ENCODE data around the gene TRERF1. TPM values are rescaled to one million over a fixed set of nuclear protein-coding genes. Genes with fewer than 3 reads are reported as not detected.

TRERF1 gene
- total and polyA plus RNA-seq, 2 of the 8 experiments (the other 6 are each of a cell fraction or from before 2014, with no cell fraction given): 10.8 to 21.5 TPM

DNA sequence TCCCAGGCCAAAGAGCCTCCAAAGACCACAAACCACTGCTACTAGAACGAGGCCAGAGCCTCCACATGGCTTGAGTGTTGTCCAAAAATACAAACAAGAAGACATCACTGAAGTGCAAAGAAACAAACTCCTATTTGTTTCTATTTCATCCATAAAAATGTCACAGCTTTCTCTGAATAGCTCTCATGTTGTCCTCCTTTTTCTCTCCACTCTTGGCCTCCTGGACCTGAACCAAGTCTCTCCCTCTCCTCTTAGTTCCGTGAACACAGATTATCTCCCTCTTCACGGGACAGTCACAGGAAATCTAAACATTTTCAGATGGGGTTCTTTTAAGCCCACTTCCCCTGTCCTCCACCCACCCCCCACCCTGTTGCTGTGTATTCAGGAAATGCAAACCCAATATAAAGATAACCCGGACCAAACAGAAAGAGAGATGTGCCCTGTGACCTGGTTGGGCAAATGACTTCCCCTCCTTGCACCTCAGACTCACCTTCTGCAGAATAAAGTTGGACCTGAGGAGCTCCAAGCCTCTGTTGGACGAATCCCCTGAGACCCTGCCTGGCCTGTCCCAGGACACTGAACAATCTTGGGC, 158.2 kb downstream of the TRERF1 start:
- no peak overlapping the region for H2AFZ ChIP-seq (ENCODE audit: low read length)
- POLR2A ChIA-PET (ENCODE audit: partially characterized antibody): interaction anchor here (0.6 kb wide), 1 partner anchor 27 kb away, joined by 5 read pairs; no protein-coding TSS in a partner anchor
- no peaks in the 10 kb centered on the region for H3K23me2 ChIP-seq (ENCODE audit: low read depth, low read length)
- no peak overlapping the region for H4K5ac ChIP-seq (ENCODE audit: insufficient read length, low read depth, low read length)
- H3K4me3 ChIP-seq (ENCODE audit: extremely low read depth in 1 of 4, insufficient read depth in 2 of 4, low read depth in 3 of 4, low read length in 4 of 4): no peak overlapping the region
- no peak overlapping the region for H4K91ac ChIP-seq (replicated peaks; ENCODE audit: insufficient read length, low read length)
- H3K4me2 ChIP-seq (ENCODE audit: insufficient read depth in 1 of 2, low read depth in 2 of 2, low read length in 2 of 2): no peak overlapping the region
- H2BK120ac ChIP-seq (replicated peaks; ENCODE audit: low read depth, low read length): no peak overlapping the region
- peaks cover 2 to 16% of the 10 kb centered on the region in 2 experiments; a peak in 2 of 4 replicates for H3K79me2 ChIP-seq (ENCODE audit: control insufficient read depth in 1 of 2, insufficient read depth in 2 of 2, low read length in 2 of 2)
- no peak overlapping the region for H3K9ac ChIP-seq (replicated peaks in 1 of 4; ENCODE audit: extremely low read depth in 1 of 4, low read depth in 3 of 4, low read length in 3 of 4)
- H3K36me3 ChIP-seq (ENCODE audit: control insufficient read depth in 2 of 4, insufficient read depth in 4 of 4, low read length in 3 of 4): peaks cover 0 to 2% (median 0%) of the 10 kb centered on the region in 4 experiments; a peak in 2 of 8 replicates
- H2BK20ac ChIP-seq (ENCODE audit: low read length): no peak overlapping the region
- FAIRE-seq: no peak
- peaks cover 0 to 3% (median 0%) of the 10 kb centered on the region in 4 experiments; a peak in 1 of 7 replicates for H3K4me1 ChIP-seq (replicated peaks in 1 of 4; ENCODE audit: control insufficient read depth in 3 of 4, insufficient read depth in 4 of 4, low read length in 3 of 4)
- H3K23ac ChIP-seq (ENCODE audit: insufficient read length): no peak overlapping the region
- H2AK5ac ChIP-seq (ENCODE audit: low read depth, low read length): no peak overlapping the region
- no peak overlapping the region for H3K56ac ChIP-seq (replicated peaks; ENCODE audit: insufficient read length, low read depth, low read length)
- no peak overlapping the region for H3K18ac ChIP-seq (ENCODE audit: extremely low read depth, low read length)
- no peak overlapping the region for H3K4ac ChIP-seq (replicated peaks; ENCODE audit: insufficient read length, low read depth, low read length)
- CTCF ChIA-PET (ENCODE audit: partially characterized antibody): interaction anchor here (0.6 to 2.5 kb wide), 7 partner anchors 8 to 1229 kb away, joined by 3 to 10 read pairs (median 4); no protein-coding TSS in a partner anchor
- no peak for DNase-seq (ENCODE audit: low read depth in 1 of 2, low spot score in 2 of 2)
- no peaks in the 10 kb centered on the region for H3K9me3 ChIP-seq (ENCODE audit: insufficient read depth in 2 of 2, low read depth in 1 of 2, low read length in 1 of 2)
- H3K27me3 ChIP-seq (replicated peaks in 1 of 4; ENCODE audit: control insufficient read depth in 3 of 4, extremely low read depth in 1 of 4, insufficient read depth in 3 of 4, low read length in 3 of 4): no peaks in the 10 kb centered on the region
- H4K8ac ChIP-seq (ENCODE audit: extremely low read depth, insufficient read depth, low read length): no peak overlapping the region
- peaks cover 8% of the 10 kb centered on the region; the same call in 1 of the 2 replicates for H3K79me1 ChIP-seq (ENCODE audit: low read depth, low read length)
- no peak overlapping the region for H2BK12ac ChIP-seq (ENCODE audit: low read depth, low read length)
- 94% methylated on average over 5 of the region's 5 CpGs; no CpG with 5 or more reads in 1 of the 2 experiments for WGBS, 2 experiments (ENCODE audit: extremely low coverage in 1 of 2, insufficient coverage in 1 of 2, insufficient read length in 1 of 2, insufficient replicate concordance in 2 of 2, low coverage in 1 of 2, low lambda C conversion rate in 2 of 2, missing lambda C conversion rate in 1 of 2)
- no peak overlapping the region for H3K14ac ChIP-seq (ENCODE audit: insufficient read length)
- H3K27ac ChIP-seq (ENCODE audit: low read depth, low read length): no peak overlapping the region
- H2BK15ac ChIP-seq (ENCODE audit: low read length): no peak overlapping the region
- no peaks in the 10 kb centered on the region for H4K20me1 ChIP-seq (replicated peaks in 1 of 2; ENCODE audit: control insufficient read depth in 1 of 2, insufficient read depth in 2 of 2, low read length in 2 of 2)
- no peak overlapping the region for H2BK5ac ChIP-seq (ENCODE audit: low read depth, low read length)
- TF ChIP-seq POLR2A (IDR thresholded peaks at IDR 0.05; ENCODE audit: control extremely low read depth in 1 of 2, low read depth in 2 of 2, low read length in 2 of 2) (no peak), RNF2 (IDR thresholded peaks at IDR 0.05; ENCODE audit: borderline replicate concordance, low read depth, low read length, missing control alignments, poor library complexity, severe bottlenecking) (no peak), NRF1 (IDR thresholded peaks at IDR 0.05; ENCODE audit: low read depth, low read length) (no peak), HDAC2 (IDR thresholded peaks at IDR 0.05; ENCODE audit: borderline replicate concordance in 1 of 2, low read depth in 2 of 2, low read length in 2 of 2) (no peak), TEAD4 (IDR thresholded peaks at IDR 0.05; ENCODE audit: low read depth, low read length) (no peak), CBX8 (IDR thresholded peaks at IDR 0.05; ENCODE audit: borderline replicate concordance, low read depth, low read length) (no peak)

All from H1 (cell line).